Psoas muscle (tissue), 8 donors: Measurements from ENCODE around the gene RNF183. TPM values are rescaled to one million over a fixed set of nuclear protein-coding genes. Genes with fewer than 3 reads are reported as not detected.
"Not testable (repeated sequence)": the region's sequence is repeated elsewhere in the genome, so short reads cannot be mapped to it uniquely, and the experiment has no call there.

Experiments
- ATAC-seq, 4 donors: fragments of 200-7000 bp; cut with Tn5 transposase; one replicate each; pipeline ENCODE4 v1.9.1; 2020; ENCODE audit warnings: moderate library complexity in 3 of 4, mild to moderate bottlenecking in 2 of 4
- DNase-seq, 2 donors: peaks; one replicate each; pipeline ENCODE4 v3.0.0-alpha.2; 2020
- H3K27ac ChIP-seq: fragments of 200-600 bp; one replicate; pipeline ENCODE4 v1.8.0; 2022
- H3K27me3 ChIP-seq, 3 donors: fragments of 200-600 bp in 1 of 3; one replicate each; pipeline versions ENCODE4 v1.6.1 to v1.8.0; 2013 to 2022; ENCODE audit warnings: low read length in 2 of 3, mild to moderate bottlenecking in 2 of 3, moderate library complexity in 1 of 3; ENCODE audit not compliant: insufficient read depth in 3 of 3
- H3K36me3 ChIP-seq, 2 donors: fragments of 200-600 bp in 1 of 2; one replicate each; pipeline versions ENCODE4 v1.6.1 to v1.8.0; 2013 to 2022; ENCODE audit warnings: low read depth in 1 of 2, mild to moderate bottlenecking in 1 of 2, moderate library complexity in 1 of 2; ENCODE audit not compliant: insufficient read depth in 1 of 2
- H3K4me1 ChIP-seq: fragments of 200-600 bp; one replicate; pipeline ENCODE4 v1.8.0; 2022
- H3K4me3 ChIP-seq: fragments of 200-600 bp; one replicate; pipeline ENCODE4 v1.8.0; 2022; ENCODE audit warnings: mild to moderate bottlenecking
- H3K9me3 ChIP-seq: fragments of 200-600 bp; one replicate; pipeline ENCODE4 v1.8.0; 2022
- CTCF ChIP-seq: fragments of 200-600 bp; IDR thresholded peaks from one replicate; pipeline ENCODE4 v1.8.0; 2022; ENCODE audit warnings: antibody characterized with exemption
- WGBS, 3 donors: extraction: QIAGEN DNeasy Blood & Tissue Kit; methylation state at CpG; one replicate each; pipeline versions ENCODE4 v1.1.6 to v1.1.7; 2013; 5-methylcytosine and 5-hydroxymethylcytosine counted together
- intact Hi-C, 2 donors: fragments of 100-400 bp; cut with DNase I; formaldehyde crosslinking; loops; one replicate each; pipeline versions ENCODE4 v1.11.0 to v1.14.2; 2022
- polyA plus RNA-seq, 3 donors: library from polyadenylated mRNA; stranded (reverse); fragments of 200-250 nt; gene quantifications; one replicate each; pipeline ENCODE4 v1.2.3, GENCODE V29; 2013
- total RNA-seq, 4 donors: library from RNA; stranded (reverse); fragmentation: NEBNext Ultra II Directional in 2 of 4; extraction: Animal tissue kit (Norgen Biotek cat#: 25700) in 2 of 4; gene quantifications; one replicate each; pipeline versions ENCODE4 v1.2.1 to v1.2.4, GENCODE V29; 2021 to 2023
- donor health status: healthy with polysubstance abuse.
- donor health status: DM: no; HTN: no; CAD: no; lungs with moderate emphysema.
- donor health status: Bipolar disorder and iron deficiency.
- donor health status: healthy.
- donor health status: DM: yes; HTN: yes; CAD: no.
- donor health status: DM: no; HTN: no; CAD: no.
- donor health status: DM: no; HTN: no; CAD: no.
- donor health status: DM: yes; HTN: yes; CAD: no.

RNF183 gene
- total and polyA plus RNA-seq, 7 donors = 0.05 TPM; not detected in 6

GRCh38 chr9:113299800-113300292, 3.3 kb downstream of the RNF183 start:
- intact Hi-C loops = no loop called here
- TF ChIP-seq CTCF = no peak
- H3K27ac ChIP-seq = no peak overlapping the region
- no peaks in the 10 kb centered on the region for H3K9me3 ChIP-seq
- H3K36me3 ChIP-seq = no peaks in the 10 kb centered on the region
- no peaks in the 10 kb centered on the region for H3K4me1 ChIP-seq
- 41 to 56% (median 55%) methylated on average over 8 of the region's 8 CpGs for WGBS, 3 donors
- DNase-seq (no peak), ATAC-seq (no peak)
- H3K4me3 ChIP-seq = no peak overlapping the region
- H3K27me3 ChIP-seq = no peaks in the 10 kb centered on the region

GRCh38 chr9:113298924-113299770, 4.0 kb downstream of the RNF183 start:
- TF ChIP-seq CTCF = no peak
- no peak overlapping the region for H3K4me3 ChIP-seq
- WGBS, 3 donors = 76 to 80% (median 79%) methylated on average over 15 of the region's 15 CpGs
- no peaks in the 10 kb centered on the region for H3K4me1 ChIP-seq
- intact Hi-C loops = no loop called here
- H3K36me3 ChIP-seq = peaks cover 0 to 1% of the 10 kb centered on the region in 2 donors
- H3K9me3 ChIP-seq = no peaks in the 10 kb centered on the region
- no peak for DNase-seq
- no peak overlapping the region for H3K27ac ChIP-seq
- H3K27me3 ChIP-seq = no peaks in the 10 kb centered on the region
- ATAC-seq = no peak

- intact Hi-C loops = no loop called here
- 89 to 91% (median 90%) methylated on average over 8 of the region's 8 CpGs for WGBS, 3 donors
Observed at GRCh38 chr9:113298311-113298710, 4.9 kb downstream of the RNF183 start.

GRCh38 chr9:113296796-113297558, 6.2 kb downstream of the RNF183 start:
- no peak overlapping the region for H3K27ac ChIP-seq
- no peak for TF ChIP-seq CTCF
- ATAC-seq (no peak), DNase-seq (no peak)
- intact Hi-C loops = no loop called here
- no peak overlapping the region for H3K4me3 ChIP-seq
- 66 to 68% (median 68%) methylated on average over 9 of the region's 9 CpGs for WGBS, 3 donors
- no peaks in the 10 kb centered on the region for H3K4me1 ChIP-seq
- peaks cover 4 to 23% of the 10 kb centered on the region in 2 donors for H3K36me3 ChIP-seq
- no peaks in the 10 kb centered on the region for H3K27me3 ChIP-seq
- no peaks in the 10 kb centered on the region for H3K9me3 ChIP-seq

More at GRCh38 chr9:113298311-113298710, 4.9 kb downstream of the RNF183 start:
- H3K27ac ChIP-seq = no peak overlapping the region
- no peak for TF ChIP-seq CTCF
- no peak overlapping the region for H3K4me3 ChIP-seq
- H3K36me3 ChIP-seq = peaks cover 0 to 9% of the 10 kb centered on the region in 2 donors
- ATAC-seq (no peak), DNase-seq (no peak)
- no peaks in the 10 kb centered on the region for H3K9me3 ChIP-seq
- no peaks in the 10 kb centered on the region for H3K27me3 ChIP-seq
- H3K4me1 ChIP-seq = no peaks in the 10 kb centered on the region

GRCh38 chr9:113296247-113296646, 6.9 kb downstream of the RNF183 start:
- WGBS, 3 donors = 84 to 94% (median 87%) methylated on average over 8 of the region's 8 CpGs
- H3K4me1 ChIP-seq, intact Hi-C loops, H3K9me3 ChIP-seq, H3K4me3 ChIP-seq, H3K27me3 ChIP-seq, DNase-seq, H3K27ac ChIP-seq, ATAC-seq: not testable (repeated sequence)
- peaks cover 4 to 30% of the 10 kb centered on the region in 2 donors for H3K36me3 ChIP-seq
